ENCODE measurements around the gene RAMP1.
"Not testable (repeated sequence)": the region's sequence is repeated elsewhere in the genome, so short reads cannot be mapped to it uniquely, and the experiment has no call there.

The RAMP1 gene

DNA sequence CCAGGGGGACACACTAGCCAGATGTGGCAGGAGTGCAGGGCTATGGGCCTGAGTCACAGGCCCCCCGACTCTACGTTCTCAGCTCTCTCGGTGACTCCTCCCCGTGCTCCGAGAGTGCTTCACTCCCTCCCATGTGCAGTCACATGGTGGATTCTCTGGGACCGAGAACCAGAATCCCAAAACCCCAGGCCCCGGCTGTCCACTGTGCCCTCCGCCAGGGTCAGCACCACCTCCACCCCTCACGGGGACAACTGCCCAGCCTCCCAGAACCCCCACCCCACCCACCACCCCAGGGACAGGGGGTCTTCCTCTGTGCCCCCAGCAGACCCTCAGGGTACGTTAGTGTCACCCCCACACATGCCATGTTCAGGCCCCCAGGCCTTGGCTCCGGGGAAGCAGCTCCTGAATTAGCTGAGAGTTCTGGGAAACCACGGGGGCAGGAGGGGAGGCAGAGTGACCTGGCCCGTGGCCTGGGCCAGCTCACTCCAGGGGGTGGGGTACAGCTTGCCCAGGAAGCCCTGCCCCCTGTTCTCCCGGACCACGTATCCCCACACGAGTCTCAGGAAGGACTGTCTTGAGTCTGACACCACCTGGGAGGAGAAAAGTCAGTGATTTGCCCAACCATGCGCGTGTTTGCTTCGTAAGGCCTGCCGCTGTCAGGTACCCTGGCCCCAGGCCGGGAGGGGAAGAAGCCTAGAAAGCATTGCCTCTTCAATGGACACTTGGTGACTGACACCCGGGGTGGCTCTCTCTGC is 4.4 kb downstream of the RAMP1 start:
- DNase-seq = no peak

DNA sequence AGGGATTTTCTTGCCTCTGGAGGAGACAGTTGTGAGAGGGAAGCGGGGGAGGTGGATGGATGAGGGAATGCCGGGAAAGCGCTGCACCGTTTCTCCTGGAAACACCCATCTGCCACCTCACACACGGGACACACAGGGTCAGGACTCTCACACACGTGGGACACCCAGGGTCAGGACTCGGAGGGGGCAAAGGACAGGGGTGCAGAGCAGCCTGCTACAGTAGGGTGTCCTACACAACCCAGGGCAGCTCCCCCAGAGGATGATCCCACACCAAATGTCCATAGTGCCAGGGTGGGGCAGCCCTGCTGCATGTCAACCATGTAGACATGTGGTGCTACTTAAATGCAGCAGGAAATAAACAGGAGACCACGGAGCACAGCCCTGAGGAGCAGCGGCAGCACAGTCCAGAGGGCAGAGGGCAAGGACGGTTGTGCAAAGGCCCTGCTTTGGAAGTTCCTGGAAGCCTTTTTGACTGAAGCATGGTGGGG is 5.1 kb downstream of the RAMP1 start:
- DNase-seq = no peak

GRCh38 chr2:237864940-237865622 is 5.7 kb downstream of the RAMP1 start:
- no peak for DNase-seq

DNA sequence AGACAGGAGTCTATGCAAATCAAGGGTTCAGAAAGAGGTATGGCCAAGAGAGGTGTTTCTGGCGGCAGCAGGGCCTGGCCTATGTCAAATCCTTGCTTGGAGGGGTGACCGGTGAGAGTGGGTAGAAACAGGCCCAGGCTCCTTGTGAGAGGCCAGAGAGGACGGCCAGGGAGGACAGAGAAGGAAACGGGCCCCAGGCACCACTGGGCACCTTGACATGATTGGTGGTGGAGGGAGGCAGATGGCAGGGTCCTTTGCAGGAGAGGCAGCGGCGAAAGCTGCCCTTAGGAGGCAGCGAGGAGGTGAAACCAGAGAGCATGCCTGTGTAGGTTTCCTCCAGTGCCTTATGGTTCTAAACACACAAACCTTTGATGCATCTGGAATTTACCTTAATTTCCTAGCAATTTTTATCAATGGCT is 6.2 kb downstream of the RAMP1 start:
- no peak for DNase-seq

DNA sequence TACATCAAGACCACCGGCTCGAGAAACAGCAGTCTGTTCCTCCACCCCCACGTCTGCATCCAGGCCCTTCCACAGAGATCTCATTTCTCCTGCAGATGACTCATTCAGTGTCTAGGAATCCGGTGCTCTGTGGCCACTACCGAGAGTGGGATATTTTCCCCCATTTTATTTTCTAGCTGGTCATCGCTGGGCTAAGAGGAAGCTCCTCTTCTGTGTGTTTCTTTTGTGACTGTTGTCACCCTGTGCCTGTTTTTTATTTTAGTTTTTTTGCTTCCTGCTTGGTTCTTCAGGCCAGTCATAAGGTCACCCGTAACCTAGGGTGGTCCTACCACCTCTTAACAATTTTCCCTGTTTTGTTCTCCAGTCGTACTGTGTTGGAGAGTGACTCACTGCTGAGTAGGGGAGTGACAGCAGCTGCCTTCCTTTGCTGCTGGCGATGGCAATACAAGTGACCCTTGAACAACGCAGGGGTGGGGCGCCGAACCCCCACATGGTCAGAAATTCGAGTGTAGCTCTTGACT is 6.7 kb downstream of the RAMP1 start:
- DNase-seq = no peak

DNA sequence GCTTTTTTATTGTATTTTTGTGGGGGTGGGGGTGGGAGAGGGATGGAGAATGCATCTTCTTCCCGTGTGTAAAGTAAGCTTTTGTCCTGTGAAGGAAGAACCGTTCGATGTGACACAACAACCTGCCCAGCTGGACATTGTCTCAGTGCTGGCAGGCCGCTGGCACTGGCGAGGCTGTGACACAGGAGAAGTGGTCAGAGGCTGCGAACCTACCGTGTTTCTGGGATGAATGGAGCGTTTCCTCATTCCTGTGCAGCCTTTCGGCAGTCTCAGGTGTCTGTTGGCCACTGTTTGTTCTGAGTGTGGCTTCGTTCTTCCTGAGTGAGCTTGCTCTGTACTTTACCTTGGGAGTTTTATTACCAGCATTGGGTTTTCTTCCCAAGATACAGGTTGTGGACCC is 8.0 kb downstream of the RAMP1 start:
- no peak for DNase-seq

DNA sequence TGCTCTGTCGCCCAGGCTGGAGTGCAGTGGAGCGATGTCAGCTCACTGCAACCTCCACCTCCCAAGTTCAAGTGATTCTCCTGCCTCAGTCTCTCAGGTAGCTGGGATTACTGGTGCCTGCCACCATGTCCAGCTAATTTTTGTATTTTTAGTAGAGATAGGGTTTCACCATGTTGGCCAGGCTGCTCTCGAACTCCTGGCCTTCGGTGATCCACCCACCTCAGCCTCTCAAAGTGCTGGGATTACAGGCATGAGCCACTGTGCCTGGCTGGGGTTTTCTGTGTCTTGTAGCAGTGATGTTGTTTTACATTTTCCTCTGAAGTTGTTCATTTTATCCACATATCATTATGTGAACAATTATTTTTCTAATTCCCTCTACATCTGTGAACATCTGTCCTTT is 8.7 kb downstream of the RAMP1 start:
- DNase-seq = not testable (repeated sequence)

- DNase-seq = no peak
These were observed 9.4 kb downstream of the RAMP1 start for GRCh38 chr2:237868631-237869342.

GRCh38 chr2:237869343-237870102 is 10.1 kb downstream of the RAMP1 start:
- DNase-seq = no peak

- DNase-seq = no peak
These were observed 10.7 kb downstream of the RAMP1 start for GRCh38 chr2:237870126-237870525.

DNA sequence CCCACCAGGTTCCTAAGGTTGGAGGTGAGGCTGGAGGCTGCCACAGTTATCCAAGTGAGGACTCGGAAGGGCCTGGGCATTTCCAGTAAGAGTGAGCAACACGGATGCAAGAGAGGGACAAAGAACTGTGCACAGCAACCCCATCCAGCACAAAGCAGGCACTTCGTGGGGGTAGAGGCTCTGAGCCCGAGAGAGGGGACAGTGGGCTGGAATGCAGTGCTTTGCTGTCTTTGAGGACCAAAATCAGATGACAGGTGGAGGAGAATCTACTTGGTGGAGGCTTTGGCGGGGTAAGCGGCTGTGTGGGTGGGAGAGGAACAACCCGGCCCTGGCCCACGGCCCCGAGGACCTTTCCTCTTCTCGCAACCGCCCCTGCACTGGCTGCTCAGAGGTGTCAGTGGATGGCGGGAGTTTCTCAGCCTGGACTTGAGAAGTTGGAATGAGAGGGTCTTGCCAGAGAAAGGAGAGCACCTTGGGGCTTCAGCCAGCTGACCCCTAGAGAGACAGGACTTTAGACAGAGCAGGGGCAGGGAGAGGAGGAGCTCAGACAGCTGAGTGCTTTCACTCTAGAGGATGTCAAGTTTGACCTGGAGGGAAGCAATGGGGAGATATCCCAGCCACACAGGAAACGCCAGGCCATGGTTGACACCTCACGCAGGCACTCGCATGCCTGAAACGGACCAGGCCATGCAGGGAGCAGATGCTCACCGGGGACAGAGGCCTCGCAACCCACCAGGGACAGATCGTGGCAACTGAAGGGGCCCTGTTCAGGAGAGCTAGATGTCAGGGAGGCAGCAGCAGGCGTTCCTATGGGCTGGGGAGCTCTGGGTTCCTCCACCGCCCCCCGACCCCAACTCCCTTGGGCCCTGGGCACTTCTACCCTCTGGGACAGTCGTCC is 11.6 kb downstream of the RAMP1 start:
- DNase-seq = no peak

DNA sequence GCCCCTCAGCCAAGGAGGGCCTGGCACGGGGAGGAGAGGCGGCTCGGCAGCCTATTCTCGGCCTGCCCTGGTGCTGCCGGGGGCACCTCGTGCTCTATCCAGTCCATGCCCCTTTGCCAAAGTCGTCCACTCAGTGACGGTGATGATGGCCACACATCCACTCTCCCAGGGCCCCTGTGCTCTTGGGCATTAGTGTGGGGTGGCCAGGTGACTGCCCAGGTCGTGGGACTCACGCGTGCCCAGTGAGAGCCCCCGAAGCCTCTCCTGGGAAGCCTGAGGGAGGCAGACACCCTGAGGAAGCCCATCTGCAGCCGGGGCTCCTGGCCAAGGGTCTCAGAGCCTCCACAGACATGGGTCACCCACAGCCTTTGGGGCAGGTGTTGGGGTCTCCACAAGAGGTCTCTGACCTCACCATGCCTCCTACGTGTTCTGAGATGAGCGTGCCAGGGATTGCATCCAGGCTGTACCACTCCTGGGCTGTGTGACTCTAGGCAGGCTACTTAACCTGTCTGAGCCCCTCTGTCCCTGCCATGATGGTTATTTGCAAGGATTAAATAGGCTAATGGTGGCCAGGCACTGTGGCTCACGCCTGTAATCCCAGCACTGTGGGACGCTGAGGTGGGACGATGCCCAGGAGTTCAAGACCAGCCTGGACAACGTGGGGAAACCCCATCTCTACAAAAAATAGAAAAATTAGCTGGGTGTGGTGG is 12.9 kb downstream of the RAMP1 start:
- no peak for DNase-seq

GRCh38 chr2:237873421-237873831 is 14.0 kb downstream of the RAMP1 start:
- DNase-seq = no peak

DNA sequence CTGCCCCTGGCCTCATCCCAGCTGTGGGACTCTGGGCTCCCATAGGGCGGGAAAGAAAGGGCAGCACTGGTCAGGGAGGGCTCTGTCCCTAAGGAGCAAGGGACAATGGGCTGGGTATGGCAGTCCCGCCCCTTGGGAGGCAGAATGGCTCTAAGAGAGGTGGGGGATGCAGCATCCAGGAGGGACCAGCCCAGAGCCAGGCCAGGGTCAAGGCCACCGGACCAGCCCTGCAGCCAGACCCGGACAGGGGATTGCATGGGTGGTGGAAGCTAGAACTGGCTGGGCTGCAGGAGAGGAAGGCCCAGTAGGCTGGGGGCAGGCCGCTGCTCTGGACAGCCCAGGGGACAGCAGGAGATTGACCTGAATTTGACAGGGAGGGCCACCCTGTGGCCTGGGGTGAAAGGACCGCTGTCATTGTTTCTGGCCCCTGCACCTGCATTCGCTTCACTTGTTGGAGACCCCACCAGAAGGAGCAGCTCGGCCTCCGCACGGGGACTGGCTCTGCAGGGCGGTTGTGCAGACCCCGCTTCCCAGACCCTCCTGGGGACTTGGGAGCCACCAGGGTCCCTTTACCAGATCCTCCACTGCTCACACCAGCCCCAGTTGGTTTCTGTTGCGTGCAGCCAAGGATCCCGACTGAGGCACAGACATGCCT is 14.6 kb downstream of the RAMP1 start:
- DNase-seq = no peak

DNA sequence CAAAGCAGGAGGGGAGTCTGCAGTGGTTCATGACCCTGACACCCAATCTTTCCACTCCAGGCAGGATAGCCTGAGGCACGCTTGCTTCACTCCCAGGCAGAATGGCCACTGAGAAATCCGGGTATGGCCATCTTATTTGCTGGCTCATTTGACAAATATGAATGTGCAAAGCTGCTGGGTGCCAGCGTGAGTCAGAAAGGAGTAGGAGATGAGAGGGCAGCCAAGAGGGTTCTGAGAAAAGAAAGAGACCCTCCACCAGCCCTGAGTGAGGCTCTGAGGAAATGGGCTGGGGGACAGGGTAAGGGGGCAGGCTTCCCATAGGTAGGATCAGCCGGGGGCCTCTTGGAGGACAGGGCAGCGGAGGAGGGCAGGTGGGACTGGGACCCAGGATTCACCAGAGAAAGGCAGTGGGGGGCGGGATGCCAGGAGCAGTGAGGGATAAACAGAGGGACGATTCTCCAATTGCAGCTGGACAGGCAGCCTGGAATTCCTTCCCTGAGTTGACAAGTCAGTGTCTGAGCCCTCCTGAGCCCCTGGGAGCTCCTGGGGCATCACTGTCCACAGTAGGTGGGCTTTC is 15.2 kb downstream of the RAMP1 start:
- DNase-seq = no peak

- DNase-seq = no peak
These were observed 16.0 kb downstream of the RAMP1 start for GRCh38 chr2:237875256-237876060.

DNA sequence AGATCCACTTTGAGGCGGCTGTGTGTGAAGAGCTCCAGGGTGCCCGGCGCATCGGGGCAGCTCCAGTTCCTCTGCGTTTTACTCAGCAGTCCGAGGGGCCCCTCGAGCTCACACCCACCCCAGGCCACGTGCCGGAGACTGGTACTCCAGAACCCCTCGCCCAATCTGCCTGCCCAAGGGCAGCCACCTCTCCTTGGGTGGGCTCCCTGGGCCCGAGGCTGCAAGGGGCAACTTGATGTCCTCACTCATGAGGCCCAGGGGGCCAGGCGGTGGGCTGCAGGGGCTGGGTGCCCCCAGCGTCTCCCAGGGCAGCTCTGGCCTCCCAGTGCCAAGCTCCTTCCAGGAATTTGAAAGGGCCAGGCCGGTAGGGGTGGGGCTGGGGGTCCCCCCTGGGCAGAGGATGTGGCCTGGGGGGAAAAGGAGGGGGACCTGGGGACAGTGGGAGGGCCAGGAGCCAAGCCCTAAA is 16.7 kb downstream of the RAMP1 start:
- no peak for DNase-seq

GRCh38 chr2:237876532-237876931 is 17.1 kb downstream of the RAMP1 start:
- no peak for DNase-seq

DNA sequence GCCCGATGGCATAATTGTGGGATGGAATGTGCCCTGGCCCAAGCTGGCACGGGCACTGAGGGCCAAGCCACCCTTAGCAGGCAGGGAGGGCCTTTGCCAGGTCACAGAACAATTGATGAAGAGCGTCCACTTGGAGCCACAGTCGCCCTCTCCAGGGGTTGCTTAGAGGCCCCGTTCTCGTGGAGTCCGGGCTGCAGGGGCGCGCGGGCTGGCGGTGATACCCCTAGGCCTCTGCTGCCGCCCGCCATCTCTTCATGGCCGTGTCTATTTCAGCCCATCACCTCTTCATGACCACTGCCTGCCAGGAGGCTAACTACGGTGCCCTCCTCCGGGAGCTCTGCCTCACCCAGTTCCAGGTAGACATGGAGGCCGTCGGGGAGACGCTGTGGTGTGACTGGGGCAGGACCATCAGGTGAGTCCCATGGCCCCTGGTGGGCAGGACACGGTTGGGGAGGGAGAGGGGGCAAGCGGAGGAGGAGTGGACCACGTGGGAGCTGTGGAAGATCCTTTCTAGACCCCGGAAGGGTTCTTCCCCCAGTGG is 17.6 kb downstream of the RAMP1 start:
- no peak for DNase-seq

All from cerebellar nuclear complex (tissue), 1 donor.